ENCODE data around the gene PRDM16. TPM values are rescaled to one million over a fixed set of nuclear protein-coding genes. Genes with fewer than 3 reads are reported as not detected.

PRDM16 gene
- polyA plus RNA-seq, 1 donor from 2014 or later = 0.21 TPM

DNA sequence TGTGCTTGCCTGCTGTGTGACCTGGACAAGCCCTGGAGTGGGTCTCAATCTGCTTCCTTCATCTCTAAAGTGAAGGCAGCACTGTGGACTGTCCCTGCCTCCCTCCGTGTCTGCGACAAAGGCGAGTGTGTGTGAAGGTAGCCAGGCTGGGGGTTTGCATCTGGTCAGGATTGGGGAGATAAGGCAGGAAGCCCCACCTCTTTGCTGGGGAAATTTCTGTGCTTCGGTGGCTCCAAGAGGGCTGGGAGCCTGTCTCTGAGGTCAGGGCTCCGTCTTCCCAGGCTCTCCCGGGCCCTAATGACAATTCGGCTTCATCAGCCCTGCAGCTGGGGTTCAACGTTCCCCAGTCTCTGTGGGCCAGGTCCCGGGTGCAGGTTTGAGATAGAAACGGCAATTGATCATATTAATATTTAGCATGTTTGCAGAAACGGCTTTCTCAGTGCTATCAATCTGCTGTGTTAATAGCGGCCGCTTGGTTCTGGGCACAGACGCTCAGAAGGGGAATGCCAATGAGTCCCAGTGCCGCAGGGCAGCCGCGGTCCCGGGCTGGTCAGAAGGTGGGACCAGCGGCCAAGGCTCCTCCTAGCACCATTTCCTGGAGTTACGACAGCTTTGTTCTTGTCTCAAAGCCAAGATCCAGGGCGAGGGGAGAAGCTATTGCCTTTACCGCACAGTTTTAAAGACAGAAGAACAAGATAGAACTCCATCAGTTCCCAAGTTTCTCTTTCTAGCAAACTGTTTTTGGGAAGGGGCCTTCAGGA, 105.7 kb downstream of the PRDM16 start:
- no peak overlapping the region for H3K4me3 ChIP-seq (ENCODE audit: low read length)
- no peak overlapping the region for H3K4me2 ChIP-seq (ENCODE audit: low read length)
- H3K36me3 ChIP-seq (ENCODE audit: insufficient read depth, low read length) = no peaks in the 10 kb centered on the region
- peaks cover 28% of the 10 kb centered on the region for H3K79me2 ChIP-seq (replicated peaks; ENCODE audit: insufficient read depth, low read length)
- no peaks in the 10 kb centered on the region for H3K27me3 ChIP-seq (ENCODE audit: insufficient read depth, low read depth, low read length)
- no peaks in the 10 kb centered on the region for H3F3A ChIP-seq (ENCODE audit: insufficient read depth, low read length, poor library complexity, severe bottlenecking)
- TF ChIP-seq POLR2AphosphoS5 (IDR thresholded peaks at IDR 0.05) (no peak), EP300 (conservative IDR thresholded peaks at IDR 0.05; ENCODE audit: poor library complexity, severe bottlenecking) (no peak), EZH2 (IDR thresholded peaks at IDR 0.05; ENCODE audit: borderline replicate concordance, insufficient read depth, low read length, poor library complexity, severe bottlenecking) (no peak), TAF1 (IDR thresholded peaks at IDR 0.05; ENCODE audit: low read depth) (no peak), SMC3 (conservative IDR thresholded peaks at IDR 0.05; ENCODE audit: poor library complexity) (no peak), RAD21 (conservative IDR thresholded peaks at IDR 0.05) (no peak), MXI1 (conservative IDR thresholded peaks at IDR 0.05; ENCODE audit: poor library complexity, severe bottlenecking) (no peak)
- TF ChIP-seq, protein P1, sequence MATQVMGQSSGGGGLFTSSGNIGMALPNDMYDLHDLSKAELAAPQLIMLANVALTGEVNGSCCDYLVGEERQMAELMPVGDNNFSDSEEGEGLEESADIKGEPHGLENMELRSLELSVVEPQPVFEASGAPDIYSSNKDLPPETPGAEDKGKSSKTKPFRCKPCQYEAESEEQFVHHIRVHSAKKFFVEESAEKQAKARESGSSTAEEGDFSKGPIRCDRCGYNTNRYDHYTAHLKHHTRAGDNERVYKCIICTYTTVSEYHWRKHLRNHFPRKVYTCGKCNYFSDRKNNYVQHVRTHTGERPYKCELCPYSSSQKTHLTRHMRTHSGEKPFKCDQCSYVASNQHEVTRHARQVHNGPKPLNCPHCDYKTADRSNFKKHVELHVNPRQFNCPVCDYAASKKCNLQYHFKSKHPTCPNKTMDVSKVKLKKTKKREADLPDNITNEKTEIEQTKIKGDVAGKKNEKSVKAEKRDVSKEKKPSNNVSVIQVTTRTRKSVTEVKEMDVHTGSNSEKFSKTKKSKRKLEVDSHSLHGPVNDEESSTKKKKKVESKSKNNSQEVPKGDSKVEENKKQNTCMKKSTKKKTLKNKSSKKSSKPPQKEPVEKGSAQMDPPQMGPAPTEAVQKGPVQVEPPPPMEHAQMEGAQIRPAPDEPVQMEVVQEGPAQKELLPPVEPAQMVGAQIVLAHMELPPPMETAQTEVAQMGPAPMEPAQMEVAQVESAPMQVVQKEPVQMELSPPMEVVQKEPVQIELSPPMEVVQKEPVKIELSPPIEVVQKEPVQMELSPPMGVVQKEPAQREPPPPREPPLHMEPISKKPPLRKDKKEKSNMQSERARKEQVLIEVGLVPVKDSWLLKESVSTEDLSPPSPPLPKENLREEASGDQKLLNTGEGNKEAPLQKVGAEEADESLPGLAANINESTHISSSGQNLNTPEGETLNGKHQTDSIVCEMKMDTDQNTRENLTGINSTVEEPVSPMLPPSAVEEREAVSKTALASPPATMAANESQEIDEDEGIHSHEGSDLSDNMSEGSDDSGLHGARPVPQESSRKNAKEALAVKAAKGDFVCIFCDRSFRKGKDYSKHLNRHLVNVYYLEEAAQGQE (IDR thresholded peaks at IDR 0.05; ENCODE audit: borderline replicate concordance) = no peak
- TF ChIP-seq, protein P2, sequence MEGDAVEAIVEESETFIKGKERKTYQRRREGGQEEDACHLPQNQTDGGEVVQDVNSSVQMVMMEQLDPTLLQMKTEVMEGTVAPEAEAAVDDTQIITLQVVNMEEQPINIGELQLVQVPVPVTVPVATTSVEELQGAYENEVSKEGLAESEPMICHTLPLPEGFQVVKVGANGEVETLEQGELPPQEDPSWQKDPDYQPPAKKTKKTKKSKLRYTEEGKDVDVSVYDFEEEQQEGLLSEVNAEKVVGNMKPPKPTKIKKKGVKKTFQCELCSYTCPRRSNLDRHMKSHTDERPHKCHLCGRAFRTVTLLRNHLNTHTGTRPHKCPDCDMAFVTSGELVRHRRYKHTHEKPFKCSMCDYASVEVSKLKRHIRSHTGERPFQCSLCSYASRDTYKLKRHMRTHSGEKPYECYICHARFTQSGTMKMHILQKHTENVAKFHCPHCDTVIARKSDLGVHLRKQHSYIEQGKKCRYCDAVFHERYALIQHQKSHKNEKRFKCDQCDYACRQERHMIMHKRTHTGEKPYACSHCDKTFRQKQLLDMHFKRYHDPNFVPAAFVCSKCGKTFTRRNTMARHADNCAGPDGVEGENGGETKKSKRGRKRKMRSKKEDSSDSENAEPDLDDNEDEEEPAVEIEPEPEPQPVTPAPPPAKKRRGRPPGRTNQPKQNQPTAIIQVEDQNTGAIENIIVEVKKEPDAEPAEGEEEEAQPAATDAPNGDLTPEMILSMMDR (IDR thresholded peaks at IDR 0.05; ENCODE audit: poor library complexity, severe bottlenecking) = no peak
- no peaks in the 10 kb centered on the region for H4K20me1 ChIP-seq (ENCODE audit: insufficient read depth)
- H3K9me2 ChIP-seq (ENCODE audit: insufficient read depth, low read length) = no peaks in the 10 kb centered on the region
- H3K9me3 ChIP-seq (ENCODE audit: low read length) = no peaks in the 10 kb centered on the region
- no peak overlapping the region for H3K9ac ChIP-seq (ENCODE audit: low read length)
- no peak overlapping the region for H3K27ac ChIP-seq (ENCODE audit: low read length)
- no peak overlapping the region for H2AFZ ChIP-seq (ENCODE audit: low read depth, low read length)

DNA sequence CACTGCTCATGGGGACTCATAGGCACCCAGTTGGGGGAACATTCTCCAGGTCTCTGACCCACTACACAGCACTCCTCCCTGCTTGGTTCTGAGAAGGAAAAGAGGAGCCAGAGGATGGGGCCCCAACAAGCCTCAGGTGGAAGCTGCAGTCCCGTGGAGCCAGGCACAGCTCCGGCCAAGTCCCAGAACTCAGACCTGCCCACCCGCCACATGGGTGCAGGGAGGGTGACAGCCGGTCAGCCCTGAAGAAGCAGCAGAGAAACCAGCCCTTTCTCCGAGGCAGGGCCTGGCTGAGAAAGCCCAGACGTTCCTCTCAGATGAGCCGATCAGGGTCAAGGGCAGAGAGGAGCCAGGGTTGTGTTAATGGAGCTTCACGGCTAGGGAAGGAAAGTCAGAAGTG, 106.5 kb downstream of the PRDM16 start:
- Histone ChIP-seq H3K27me3 (ENCODE audit: insufficient read depth, low read depth, low read length) (no peaks in the 10 kb centered on the region), H3K4me2 (ENCODE audit: low read length) (no peak overlapping the region), H3K27ac (ENCODE audit: low read length) (no peak overlapping the region), H3F3A (ENCODE audit: insufficient read depth, low read length, poor library complexity, severe bottlenecking) (no peaks in the 10 kb centered on the region), H2AFZ (ENCODE audit: low read depth, low read length) (no peak overlapping the region), H3K4me3 (ENCODE audit: low read length) (no peak overlapping the region), H3K9me3 (ENCODE audit: low read length) (no peaks in the 10 kb centered on the region), H3K36me3 (ENCODE audit: insufficient read depth, low read length) (no peaks in the 10 kb centered on the region), H3K79me2 (replicated peaks; ENCODE audit: insufficient read depth, low read length) (peaks cover 20% of the 10 kb centered on the region), H3K9ac (ENCODE audit: low read length) (no peak overlapping the region), H4K20me1 (ENCODE audit: insufficient read depth) (no peaks in the 10 kb centered on the region), H3K9me2 (ENCODE audit: insufficient read depth, low read length) (no peaks in the 10 kb centered on the region)
- TF ChIP-seq MXI1 (conservative IDR thresholded peaks at IDR 0.05; ENCODE audit: poor library complexity, severe bottlenecking) (no peak), POLR2AphosphoS5 (IDR thresholded peaks at IDR 0.05) (no peak), EZH2 (IDR thresholded peaks at IDR 0.05; ENCODE audit: borderline replicate concordance, insufficient read depth, low read length, poor library complexity, severe bottlenecking) (no peak), TAF1 (IDR thresholded peaks at IDR 0.05; ENCODE audit: low read depth) (no peak), SMC3 (conservative IDR thresholded peaks at IDR 0.05; ENCODE audit: poor library complexity) (no peak), RAD21 (conservative IDR thresholded peaks at IDR 0.05) (no peak), EP300 (conservative IDR thresholded peaks at IDR 0.05; ENCODE audit: poor library complexity, severe bottlenecking) (no peak)
- TF ChIP-seq, protein P1 (IDR thresholded peaks at IDR 0.05; ENCODE audit: borderline replicate concordance) = no peak
- TF ChIP-seq, protein P2 (IDR thresholded peaks at IDR 0.05; ENCODE audit: poor library complexity, severe bottlenecking) = no peak

All from neural cell (in vitro differentiated cells).